GM21786 (cell line): Measurements from ENCODE around the gene SFSWAP.
"Not testable (repeated sequence)": the region's sequence is repeated elsewhere in the genome, so short reads cannot be mapped to it uniquely, and the experiment has no call there.

Experiments
- ATAC-seq: cut with Tn5 transposase; IDR thresholded peaks from one replicate; pipeline ENCODE4 v1.9.1; 2021; ENCODE audit not compliant: unreplicated experiment

The SFSWAP gene

DNA sequence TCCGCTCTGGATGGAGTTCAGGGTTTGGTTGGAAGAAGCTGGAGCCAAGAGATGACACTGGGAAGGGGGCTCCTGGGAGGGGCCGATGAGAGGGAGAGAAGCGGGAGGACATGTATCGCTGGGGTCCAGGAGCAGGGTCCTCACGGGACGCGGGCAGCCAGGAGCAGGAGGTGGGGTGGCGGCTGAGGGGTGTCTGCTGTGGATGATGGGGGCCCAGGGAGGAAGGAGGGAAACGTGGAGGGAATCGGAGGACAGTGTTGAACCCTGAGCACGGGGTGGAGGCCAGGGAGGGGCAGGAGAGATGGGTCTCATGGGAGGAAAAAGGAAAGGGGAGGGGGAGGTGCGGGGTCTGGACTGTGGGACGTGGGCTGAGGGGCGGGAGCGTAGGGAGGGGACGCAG, 31.7 kb upstream of the SFSWAP start:
- ATAC-seq = not testable (repeated sequence)

DNA sequence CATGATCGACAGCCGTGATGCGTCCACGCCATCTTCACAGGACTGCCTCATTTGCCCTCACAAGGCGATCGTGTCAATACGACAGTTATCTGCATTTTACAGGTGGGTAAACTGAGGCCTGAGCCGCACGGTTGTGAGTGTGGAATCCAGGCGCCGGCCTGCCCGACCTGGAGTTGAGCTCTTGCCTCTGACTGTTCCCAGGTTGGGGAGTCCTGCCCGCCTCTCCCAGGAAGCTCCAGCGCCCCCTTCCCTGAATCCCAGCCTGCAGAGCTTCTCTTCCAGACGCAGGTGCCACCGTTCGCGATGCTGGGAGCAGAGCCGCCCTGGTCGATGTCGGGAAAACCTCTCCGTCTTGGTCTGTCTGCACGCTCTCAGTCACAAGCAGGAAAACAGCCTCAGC, 31.1 kb upstream of the SFSWAP start:
- ATAC-seq = not testable (repeated sequence)

DNA sequence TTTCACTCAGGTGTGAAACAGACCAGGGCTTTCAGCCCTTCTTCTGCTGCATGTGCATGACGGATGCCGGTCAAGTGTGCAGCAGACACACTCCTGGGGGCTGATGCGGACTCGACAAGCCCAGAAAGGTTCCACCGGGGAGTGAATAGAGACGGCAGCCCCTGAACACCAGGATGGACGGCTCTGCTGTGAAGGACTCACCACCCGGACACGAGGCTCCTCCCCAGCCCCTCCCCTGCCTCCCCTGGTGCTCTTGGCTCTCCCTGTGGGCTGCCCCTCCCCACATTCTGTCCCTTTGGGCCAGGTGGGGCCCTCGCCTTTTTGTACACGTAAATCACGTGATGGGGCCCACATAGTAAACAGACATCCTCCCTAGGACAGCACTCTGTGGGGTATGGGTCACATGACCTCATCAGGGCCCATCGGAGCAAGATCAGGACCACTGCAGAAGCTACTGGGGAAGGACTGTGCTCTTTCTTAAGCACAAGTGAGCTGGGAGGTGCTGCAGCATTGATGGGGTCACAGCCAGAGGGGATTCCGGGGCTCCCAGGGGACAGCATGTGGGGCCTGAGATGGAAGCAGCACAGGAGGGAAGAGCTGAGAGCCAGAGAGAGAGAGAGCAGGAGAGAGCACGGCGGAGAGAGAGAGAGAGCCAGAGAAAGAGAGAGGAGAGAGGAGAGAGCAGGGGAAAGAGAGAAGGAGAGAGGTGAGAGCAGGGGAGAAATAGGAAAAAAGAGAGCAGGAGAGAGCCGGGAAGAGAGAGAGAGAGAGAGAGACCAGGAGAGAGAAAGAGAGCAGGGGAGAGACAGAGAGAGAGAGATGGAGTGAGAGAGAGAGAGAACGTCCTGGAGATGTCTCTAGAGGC, 30.3 kb upstream of the SFSWAP start:
- ATAC-seq = not testable (repeated sequence)

DNA sequence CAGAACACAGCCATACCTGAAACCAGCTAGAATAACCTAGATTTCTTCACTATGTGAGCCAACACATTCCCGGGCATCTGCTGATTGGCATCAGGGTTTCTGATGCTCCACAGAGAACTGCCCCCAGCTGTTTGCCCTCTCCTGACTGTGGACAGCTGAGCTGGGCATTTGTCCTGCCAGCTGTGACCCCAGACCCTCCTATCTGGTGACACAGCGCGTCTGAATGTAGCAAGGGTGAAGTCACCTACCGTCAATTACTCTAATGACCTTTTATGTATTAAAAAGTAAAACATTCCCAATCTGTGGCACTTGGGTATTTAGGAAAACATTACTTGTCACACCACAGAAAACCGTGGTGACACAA, 29.7 kb upstream of the SFSWAP start:
- ATAC-seq = no peak

DNA sequence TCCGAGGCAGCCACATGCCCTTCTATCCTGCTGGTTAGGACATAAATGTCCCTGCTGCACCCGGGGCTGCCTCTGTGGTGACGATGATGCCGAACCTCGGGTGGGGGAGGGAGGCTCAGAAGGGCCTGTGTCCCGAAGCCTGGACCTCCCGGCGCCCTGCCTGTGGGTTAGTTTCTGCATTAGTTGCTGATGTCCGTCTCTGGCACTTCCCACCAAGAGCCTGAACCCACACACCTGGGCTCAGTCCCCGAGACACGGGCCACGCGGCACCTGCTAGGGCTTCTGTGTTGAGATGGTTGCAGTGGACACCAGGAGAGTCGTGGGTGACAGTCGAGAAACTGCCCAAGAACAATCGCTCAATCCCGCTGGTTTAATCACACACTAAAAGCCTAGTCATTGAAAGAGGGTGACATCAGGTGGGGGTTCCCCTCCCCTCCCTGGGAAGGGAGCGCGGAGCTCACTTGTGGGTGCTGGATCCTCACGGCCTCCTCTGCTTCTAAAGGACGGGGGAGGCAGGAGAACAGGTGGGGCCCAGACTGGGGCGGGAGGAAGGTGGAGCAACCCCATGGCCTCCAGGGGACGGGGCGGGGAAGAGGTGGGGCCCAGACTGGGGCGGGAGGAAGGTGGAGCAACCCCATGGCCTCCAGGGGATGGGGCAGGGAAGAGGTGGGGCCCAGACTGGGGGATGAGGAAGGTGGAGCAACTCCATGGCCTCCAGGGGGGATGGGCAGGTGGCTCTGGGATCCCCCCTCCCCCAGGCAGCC, 29.0 kb upstream of the SFSWAP start:
- ATAC-seq = peak; percentile 100

DNA sequence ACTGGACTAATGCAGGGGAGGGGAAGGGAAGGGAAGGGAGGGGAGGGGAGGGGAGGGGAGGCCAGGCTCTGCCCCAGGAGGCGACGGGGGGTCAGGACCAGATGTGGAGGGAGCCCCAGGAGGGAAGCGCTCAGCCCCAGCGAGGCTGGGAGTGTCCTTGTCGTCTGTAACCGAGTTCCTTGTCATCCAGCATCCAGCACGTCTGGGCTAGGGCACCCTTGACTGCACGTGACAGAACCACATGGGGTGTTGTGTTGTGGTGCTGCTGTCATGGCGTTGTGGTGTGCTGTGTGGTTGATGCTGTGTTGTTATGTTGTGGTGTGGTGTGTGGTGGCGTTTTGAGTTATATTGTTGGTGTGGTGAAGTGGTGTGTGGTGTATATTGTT, 28.4 kb upstream of the SFSWAP start:
- no peak for ATAC-seq

DNA sequence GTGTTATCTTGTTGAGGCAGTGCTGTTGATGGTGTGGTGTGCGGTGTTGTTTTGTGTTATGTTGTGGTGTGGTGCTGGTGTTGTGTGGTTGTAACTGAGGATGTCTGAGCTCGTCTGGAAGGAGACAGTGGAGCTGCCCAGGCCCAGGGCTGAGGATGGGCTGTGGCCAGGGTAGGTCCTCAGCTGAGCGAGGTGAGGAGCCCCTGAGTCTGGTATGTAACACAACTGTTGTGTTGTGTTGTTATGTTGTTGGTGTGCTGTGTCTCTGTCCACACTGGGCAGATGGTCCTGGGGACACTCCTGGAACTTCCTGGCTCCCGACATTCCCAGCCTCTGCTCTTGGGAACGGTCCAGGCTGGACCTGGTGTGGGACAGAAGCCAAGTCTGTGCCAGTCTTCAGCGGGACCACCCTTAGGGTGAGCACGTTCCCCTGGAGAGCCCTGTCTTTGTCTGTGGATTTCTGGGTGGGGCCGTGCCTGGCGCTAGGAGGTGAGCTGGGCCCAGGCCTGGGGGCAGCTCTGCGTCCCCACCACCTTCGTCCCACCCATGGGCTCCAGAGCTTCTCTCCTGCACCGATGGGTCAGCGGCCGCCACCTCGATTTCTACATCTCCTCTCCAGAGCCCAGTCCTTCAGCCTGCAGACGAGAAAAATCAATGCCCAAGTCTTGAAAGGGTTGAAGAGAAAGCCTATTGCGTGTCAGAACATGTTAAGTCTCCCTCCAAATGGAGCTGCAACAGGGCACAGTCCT, 27.4 kb upstream of the SFSWAP start:
- no peak for ATAC-seq

DNA sequence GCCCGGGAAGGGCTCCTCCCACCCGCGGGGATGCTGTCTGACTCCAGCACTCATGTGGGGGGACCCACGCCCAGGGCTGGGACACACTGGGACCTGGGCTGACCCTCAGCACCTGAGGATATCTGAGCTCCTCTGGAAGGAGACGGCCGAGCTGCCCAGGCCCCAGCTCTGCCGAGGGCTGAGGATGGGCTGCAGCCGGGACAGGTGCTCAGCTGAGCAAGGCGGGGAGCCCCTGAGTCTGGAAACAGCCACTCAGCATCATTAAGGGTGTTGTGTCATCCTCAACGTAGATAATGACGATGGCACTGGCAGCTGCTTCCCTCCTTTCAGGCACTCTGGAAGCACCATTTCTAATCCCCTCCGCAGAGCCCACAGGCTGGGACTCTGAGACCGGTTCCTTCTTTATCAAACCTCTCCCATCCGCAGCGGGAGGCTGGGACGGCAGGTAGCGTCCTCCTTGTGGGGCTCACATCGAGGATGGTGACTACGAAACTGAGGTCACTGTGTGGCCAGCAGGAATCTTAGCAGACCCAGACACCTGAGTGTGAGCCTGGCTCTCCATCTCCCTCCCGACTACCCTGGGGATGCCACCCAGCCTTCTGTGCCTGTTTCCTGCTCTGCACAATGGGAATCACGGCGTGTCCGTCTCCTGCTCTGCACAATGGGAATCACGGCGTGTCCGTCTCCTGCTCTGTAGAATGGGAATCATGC, 26.7 kb upstream of the SFSWAP start:
- no peak for ATAC-seq

DNA sequence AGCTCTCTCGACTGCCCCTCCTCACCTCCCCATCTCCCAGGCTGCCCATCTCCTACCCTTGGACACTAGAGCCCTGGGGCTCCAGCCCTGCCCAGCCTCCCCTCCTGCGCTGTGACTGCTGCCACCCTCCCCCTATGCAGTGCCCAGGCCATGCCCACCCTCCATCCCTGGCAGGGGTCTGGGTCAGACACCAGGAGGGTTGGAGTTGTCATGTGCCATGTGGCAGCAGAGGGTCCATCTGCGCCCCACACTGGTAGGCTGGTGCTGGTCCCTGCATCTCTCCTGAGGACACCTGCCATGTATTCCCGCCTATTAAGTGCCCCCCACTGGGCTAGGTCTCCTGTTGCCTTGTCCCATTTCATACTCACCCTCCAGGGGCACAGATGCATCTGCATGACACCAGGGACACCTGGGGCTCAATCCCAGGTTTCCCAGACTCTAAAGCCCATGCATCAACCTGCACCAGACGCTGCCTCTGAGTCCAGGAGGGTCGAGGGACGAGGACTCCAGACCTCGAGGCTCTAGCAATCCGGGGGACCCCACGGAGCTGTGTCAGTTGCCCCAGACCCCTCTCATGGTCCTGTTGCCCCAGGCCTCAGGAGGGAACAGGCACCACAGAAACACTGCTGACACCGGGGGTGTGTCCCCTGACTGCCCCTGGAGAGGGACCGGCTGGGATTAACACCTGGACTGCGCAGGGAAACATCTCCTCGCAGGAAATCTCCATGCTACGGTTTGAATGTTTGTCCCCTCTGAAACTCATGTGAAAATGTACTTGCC, 23.4 kb upstream of the SFSWAP start:
- no peak for ATAC-seq

DNA sequence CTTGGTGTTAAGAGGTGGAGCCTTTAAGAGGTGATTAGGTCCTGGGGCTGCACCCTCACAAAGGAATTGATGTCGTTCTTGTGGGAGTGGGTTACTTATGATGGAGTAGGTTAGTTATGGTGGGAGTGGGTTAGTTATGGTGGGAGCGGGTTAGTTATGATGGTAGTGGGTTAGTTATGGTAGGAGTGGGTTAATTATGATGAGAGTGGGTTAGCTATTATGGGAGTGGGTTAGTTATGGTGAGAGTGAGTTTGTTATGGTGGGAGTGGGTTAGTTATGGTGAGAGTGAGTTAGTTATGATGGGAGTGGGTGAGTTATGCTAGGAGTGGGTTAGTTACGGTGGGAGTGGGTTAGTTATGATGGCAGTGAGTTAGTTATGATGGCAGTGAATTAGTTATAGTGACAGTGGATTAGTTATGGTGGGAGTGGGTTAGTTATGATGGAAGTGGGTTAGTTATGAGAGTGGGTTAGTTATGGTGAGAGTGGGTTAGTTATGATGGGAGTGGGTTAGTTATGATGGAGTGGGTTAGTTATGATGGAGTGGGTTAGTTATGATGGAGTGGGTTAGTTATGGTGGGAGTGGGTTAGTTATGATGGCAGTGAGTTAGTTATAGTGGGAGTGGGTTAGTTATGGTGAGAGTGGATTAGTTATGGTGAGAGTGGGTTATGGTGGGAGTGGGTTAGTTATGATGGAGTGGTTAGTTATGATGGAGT, 22.6 kb upstream of the SFSWAP start:
- no peak for ATAC-seq

DNA sequence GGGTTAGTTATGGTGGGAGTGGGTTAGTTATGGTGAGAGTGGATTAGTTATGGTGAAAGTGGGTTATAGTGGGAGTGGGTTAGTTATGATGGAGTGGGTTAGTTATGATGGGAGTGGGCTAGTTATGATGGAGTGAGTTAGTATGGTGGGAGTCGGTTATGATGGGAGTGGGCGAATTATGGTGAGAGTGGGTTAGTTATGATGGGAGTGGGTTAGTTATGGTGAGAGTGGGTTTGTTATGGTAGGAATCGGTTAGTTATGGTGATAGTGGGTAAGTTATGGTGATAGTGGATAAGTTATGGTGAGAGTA, 22.1 kb upstream of the SFSWAP start:
- no peak for ATAC-seq

DNA sequence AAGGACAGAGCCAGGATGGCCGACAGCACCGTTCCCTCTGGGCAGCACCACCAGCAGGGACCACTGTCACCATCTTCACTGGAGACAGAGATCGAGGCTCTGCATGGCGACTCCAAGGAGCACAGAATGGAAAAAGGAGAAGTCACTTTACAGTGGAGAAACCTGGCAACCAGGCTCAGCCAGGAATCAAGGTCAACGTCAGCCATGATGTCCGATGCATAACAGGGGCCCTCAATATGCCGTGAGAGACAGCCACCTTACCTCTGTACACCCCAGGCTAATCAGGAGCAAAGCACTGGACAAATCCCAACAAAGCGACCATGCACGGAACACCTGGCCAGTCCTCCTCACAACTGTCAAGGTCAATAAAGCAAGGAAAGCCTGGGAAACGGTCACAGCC, 20.6 kb upstream of the SFSWAP start:
- no peak for ATAC-seq

DNA sequence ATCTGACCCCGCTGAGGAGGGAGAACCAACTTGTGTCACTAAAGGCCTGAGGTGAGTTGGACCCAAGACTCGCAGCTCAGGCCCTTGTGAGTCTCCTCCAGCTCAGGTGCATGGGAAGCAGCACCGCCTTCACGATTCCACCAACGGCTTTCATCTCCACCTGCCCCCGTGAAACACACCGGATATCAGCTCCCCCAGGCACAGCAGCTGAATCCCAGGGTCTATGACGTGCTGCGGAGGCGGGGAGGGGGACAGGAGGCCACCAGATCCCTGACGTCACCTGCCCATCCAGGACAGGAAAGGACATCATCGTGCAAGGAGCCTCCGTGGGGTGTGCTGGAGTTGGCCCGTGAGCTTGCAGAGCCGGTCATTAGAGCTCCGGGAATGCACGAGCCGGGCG, 18.5 kb upstream of the SFSWAP start:
- no peak for ATAC-seq

DNA sequence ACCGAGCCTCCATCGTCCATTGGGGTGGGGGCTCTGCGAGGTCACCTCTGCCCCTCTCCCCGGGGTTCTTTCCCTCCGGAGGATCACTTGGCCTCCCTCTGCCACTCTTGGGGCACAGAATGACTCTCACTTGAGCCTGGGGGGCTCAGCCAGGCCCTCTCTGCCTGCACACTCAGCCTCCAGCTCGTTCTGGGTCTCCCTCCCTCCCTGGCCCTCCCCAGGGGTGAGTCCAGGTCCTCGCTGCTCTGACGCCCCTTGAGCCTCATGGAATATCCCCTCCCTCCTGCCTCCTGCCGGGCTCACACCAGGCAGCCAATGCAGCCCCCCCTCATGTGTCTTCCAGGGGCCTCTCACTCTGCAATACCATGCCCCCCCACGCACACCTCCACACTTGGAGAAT, 17.7 kb upstream of the SFSWAP start:
- no peak for ATAC-seq

DNA sequence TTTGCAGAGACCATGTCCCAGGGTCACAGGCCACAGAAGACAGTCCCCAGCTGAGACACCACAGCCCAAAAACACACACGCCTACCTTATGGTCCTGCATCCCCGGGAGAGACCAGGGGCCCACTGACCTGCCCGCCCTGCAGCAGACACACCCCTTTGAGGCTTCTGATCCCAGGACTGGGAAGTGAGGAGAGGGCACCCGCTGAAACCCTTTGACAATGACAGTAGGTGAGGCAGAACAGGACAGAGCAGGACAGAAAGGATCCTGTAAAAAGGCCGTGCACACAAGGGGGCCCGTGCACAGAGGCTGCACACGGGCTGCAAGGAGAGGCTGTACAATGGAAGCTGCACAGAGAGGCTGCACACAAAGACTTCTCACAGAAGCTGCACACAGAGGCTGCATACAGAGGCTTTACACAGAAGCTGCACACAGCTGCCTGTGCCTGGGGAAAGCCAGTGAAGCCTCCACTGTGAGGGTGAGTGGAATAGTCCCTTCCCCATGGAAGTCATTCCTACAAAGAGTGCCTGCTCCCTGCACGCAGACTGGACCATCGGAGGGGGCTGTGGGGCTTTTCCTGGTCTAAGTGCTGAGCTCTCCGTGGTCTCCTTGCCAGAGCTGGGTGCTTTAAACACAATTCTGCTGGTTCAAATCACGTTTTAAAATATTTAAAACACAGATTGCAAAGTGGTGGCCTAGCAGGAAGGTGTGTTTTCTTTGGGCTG, 16.6 kb upstream of the SFSWAP start:
- ATAC-seq = no peak

DNA sequence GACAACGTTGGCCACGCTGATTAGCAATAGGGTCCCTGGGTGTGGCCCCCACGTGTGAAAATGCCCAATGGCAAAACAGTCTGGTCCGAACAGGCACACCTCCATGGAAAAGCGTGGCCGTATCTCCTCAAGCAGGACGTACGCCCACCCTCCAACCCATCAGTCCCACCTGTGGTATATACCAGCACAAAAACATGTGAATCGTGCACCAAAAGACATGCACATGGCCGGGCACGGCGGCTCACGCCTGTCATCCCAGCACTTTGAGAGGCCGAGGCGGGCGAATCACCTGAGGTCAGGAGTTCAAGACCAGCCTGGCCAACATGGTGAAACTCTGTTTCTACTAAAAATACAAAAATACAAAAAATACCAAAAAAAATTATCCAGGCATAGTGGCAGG, 14.9 kb upstream of the SFSWAP start:
- no peak for ATAC-seq

DNA sequence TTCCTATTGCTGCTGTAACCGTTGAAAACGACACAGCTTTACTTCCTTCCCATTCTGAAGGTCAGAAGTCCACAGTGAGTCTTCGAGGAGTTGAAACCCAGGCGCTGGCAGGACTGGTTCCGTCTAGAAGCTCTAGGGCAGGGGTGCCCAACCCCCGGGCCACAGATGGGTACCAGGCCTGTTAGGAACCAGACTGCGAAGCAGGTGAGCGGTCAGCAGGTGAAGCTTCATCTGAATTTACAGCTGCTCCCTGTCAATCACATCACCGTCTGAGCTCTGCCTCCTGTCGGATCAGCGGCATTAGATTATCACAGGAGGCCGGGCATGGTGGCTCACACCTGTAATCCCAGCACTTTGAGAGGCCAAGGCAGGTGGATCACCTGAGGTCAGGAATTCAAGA, 12.6 kb upstream of the SFSWAP start:
- ATAC-seq = no peak

DNA sequence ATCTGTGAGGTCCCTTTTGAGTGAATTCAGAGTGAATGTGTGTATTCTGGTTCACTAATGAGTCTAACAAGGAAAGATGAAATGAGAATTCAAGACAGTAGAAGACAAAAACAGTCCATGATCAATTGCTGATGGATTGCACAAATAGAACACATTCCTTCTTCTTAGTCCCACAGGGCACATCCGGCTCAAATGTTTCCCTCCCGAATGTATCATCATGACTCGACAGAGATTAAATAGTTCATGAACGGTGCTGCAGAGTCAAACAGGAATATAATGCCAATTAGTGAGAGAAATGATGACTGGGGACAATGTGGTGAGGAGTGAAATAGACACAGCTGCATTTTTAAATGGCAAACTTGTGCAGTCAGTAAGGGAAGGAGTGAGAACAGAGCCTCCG, 11.5 kb upstream of the SFSWAP start:
- no peak for ATAC-seq

DNA sequence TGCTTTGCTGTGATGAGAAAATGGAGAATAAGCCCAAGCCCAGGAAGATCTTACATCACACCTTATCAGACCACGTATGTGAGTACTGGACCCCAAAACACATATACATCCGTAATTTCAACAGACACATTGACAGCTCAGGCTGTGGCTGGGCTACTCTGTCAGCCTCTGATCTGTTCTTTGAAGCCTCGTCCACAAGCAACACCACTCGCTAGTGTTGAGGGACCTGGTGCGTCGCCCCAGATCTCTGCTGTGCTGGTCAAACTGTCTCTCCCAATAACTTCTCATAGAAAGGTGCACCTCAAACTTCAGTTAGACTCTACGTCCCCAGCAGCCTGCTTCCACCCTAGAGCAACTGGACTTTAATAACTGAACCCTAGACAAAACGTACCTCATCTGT, 10.6 kb upstream of the SFSWAP start:
- no peak for ATAC-seq
